Immature natural killer cell (primary cell): ENCODE data around the gene CREB3L4. TPM values are rescaled to one million over a fixed set of nuclear protein-coding genes. Genes with fewer than 3 reads are reported as not detected.
"Not testable (repeated sequence)": the region's sequence is repeated elsewhere in the genome, so short reads cannot be mapped to it uniquely, and the experiment has no call there.

Experiments used
- DNase-seq, 3 donors: peaks; one replicate each; pipeline ENCODE4 v3.0.0; 2022; ENCODE audit warnings: mixed read lengths in 1 of 3
- H3K27ac Mint-ChIP-seq, 6 donors: one replicate each; pipeline ENCODE4 v1.8.0; 2020; ENCODE audit warnings: mixed read lengths in 6 of 6, mild to moderate bottlenecking in 5 of 6, inconsistent platforms in 4 of 6, moderate library complexity in 3 of 6
- H3K27me3 Mint-ChIP-seq, 3 donors: one replicate each; pipeline ENCODE4 v1.8.0; 2020 to 2021; ENCODE audit warnings: low read depth in 3 of 3, mild to moderate bottlenecking in 3 of 3, mixed read lengths in 3 of 3, moderate library complexity in 3 of 3, inconsistent platforms in 1 of 3
- H3K36me3 Mint-ChIP-seq, 3 donors: one replicate each; pipeline ENCODE4 v1.8.0; 2020; ENCODE audit warnings: mixed read lengths in 3 of 3, inconsistent platforms in 2 of 3, mild to moderate bottlenecking in 2 of 3
- H3K4me1 Mint-ChIP-seq, 2 donors: one replicate each; pipeline ENCODE4 v1.8.0; 2020; ENCODE audit warnings: inconsistent platforms in 2 of 2, mild to moderate bottlenecking in 2 of 2, mixed read lengths in 2 of 2, moderate library complexity in 1 of 2
- H3K4me3 Mint-ChIP-seq, 5 donors: one replicate each; pipeline ENCODE4 v1.8.0; 2020; ENCODE audit warnings: mild to moderate bottlenecking in 5 of 5, mixed read lengths in 5 of 5, inconsistent platforms in 3 of 5, moderate library complexity in 3 of 5
- H3K9me3 Mint-ChIP-seq, 6 donors: one replicate each; pipeline ENCODE4 v1.8.0; 2020; ENCODE audit warnings: mild to moderate bottlenecking in 6 of 6, mixed read lengths in 6 of 6, inconsistent platforms in 4 of 6, moderate library complexity in 3 of 6
- polyA plus RNA-seq, 3 donors: library from polyadenylated mRNA; unstranded; fragments of 300-500 nt; fragmentation: Illumina TruSeq; gene quantifications; one replicate each; pipeline ENCODE4 v1.2.3, GENCODE V29; 2021

Gene CREB3L4
- polyA plus RNA-seq, 3 donors from 2014 or later: 10.0 to 17.6 (median 15.2) TPM

DNA sequence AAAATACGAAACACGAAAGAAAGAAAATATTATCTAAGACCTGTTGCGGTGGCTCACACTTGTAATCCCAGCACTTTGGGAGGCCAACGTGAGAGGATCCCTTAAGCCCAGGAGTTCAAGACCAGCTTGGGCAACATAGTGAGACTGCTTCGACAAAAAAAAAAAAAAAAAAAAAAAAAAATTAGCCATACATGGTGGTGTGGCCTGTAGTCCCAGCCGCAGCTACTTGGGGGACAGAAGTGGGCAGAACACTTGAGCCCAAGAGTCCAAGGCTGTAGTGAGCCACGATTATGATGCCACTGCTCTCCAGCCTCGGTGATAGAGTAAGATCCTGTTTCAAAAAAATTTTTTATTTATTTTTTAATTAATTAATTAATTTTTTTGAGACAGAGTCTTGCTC lies 19.9 kb downstream of the CREB3L4 start:
- Mint-ChIP-seq H3K4me1 (peaks cover 36 to 42% of the 10 kb centered on the region in 2 donors), H3K4me3 (no peak overlapping the region), H3K9me3 (no peaks in the 10 kb centered on the region), H3K27ac (peak overlapping the region in 3 of 6 donors; percentile 26 to 86 (median 75)), H3K27me3 (peaks cover 16 to 22% (median 19%) of the 10 kb centered on the region in 3 donors), H3K36me3 (peaks cover 11 to 14% (median 14%) of the 10 kb centered on the region in 3 donors)
- no peak for DNase-seq

- Mint-ChIP-seq H3K4me3 (peak within 1 kb of the TSS; percentile 95 to 99 (median 98)), H3K9me3 (no peaks in the 10 kb centered on the region), H3K27ac (peak within 1 kb of the TSS; percentile 98 to 100 (median 99)), H3K27me3 (peaks cover 9 to 21% (median 11%) of the 10 kb centered on the region in 3 donors), H3K4me1 (peaks cover 40 to 58% of the 10 kb centered on the region in 2 donors), H3K36me3 (peaks cover 18 to 25% (median 24%) of the 10 kb centered on the region in 3 donors)
- peak; percentile 91 to 95 (median 94) for DNase-seq
Observed at GRCh38 chr1:153990468-153991150, 22.9 kb downstream of the CREB3L4 start, which contains the start of gene RPS27. RPS27 (plus strand) TSS chr1:153990762; CDS start chr1:153990797, 35 bp downstream.

DNA sequence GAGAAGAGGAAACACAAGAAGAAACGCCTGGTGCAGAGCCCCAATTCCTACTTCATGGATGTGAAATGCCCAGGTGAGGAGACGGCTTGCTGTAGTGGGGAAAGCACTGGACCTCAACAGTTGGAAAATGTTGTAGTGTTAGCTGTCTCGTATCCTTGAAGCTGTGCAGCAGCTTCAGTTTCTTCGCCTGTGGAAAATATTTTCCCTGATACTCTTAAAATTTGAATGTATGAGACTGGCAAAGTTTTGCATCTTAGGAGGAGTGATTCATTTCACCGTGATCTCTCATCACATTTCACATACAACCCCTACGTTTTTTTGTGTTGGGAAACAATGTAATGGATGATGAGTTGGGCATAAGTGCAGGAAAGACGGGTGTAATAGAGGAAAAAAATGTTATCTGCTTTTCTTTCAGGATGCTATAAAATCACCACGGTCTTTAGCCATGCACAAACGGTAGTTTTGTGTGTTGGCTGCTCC lies 23.5 kb downstream of the CREB3L4 start:
- H3K27me3 Mint-ChIP-seq: peaks cover 7 to 21% (median 7%) of the 10 kb centered on the region in 3 donors
- DNase-seq: no peak
- H3K27ac Mint-ChIP-seq: peak overlapping the region; percentile 98 to 100 (median 99)
- H3K4me3 Mint-ChIP-seq: peak overlapping the region; percentile 95 to 99 (median 98)
- H3K9me3 Mint-ChIP-seq: no peaks in the 10 kb centered on the region
- H3K36me3 Mint-ChIP-seq: peaks cover 20 to 27% (median 25%) of the 10 kb centered on the region in 3 donors
- H3K4me1 Mint-ChIP-seq: peaks cover 38 to 55% of the 10 kb centered on the region in 2 donors

GRCh38 chr1:153991806-153992205 lies 24.1 kb downstream of the CREB3L4 start:
- Mint-ChIP-seq H3K36me3 (peaks cover 20 to 27% (median 25%) of the 10 kb centered on the region in 3 donors), H3K9me3 (no peaks in the 10 kb centered on the region), H3K27ac (peak overlapping the region; percentile 98 to 100 (median 99)), H3K27me3 (peaks cover 7 to 18% (median 7%) of the 10 kb centered on the region in 3 donors), H3K4me3 (peak overlapping the region; percentile 95 to 99 (median 98)), H3K4me1 (peaks cover 33 to 48% of the 10 kb centered on the region in 2 donors)
- DNase-seq: no peak

- DNase-seq: no peak
- Mint-ChIP-seq H3K9me3 (no peaks in the 10 kb centered on the region), H3K4me1 (peaks cover 25 to 42% of the 10 kb centered on the region in 2 donors), H3K4me3 (no peak overlapping the region), H3K27me3 (peaks cover 7 to 15% (median 11%) of the 10 kb centered on the region in 3 donors), H3K36me3 (peaks cover 20 to 27% (median 25%) of the 10 kb centered on the region in 3 donors), H3K27ac (peak overlapping the region in 4 of 6 donors; percentile 40 to 76 (median 70))
Observed at GRCh38 chr1:153995202-153995601, 27.5 kb downstream of the CREB3L4 start.

DNA sequence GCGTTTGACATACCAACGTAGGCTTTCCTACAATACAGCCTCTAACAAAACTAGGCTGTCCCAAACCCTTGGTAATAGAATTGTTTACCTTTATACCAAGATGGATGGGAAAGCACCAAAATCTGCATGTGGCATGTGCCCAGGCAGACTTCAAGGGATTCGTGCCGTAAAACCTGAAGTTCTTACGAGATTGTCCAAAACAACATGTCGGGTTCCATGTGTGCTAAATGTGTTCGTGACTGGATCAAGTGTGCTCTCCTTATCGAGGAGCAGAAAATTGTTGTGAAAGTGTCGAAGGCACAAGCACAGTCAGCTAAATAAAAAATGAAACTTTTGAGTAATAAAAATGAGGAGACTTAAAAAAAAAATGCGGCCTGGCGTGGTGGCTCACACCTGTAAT lies 27.9 kb downstream of the CREB3L4 start:
- peaks cover 21 to 38% of the 10 kb centered on the region in 2 donors for H3K4me1 Mint-ChIP-seq
- no peaks in the 10 kb centered on the region for H3K9me3 Mint-ChIP-seq
- peak overlapping the region in 5 of 6 donors; percentile 40 to 76 (median 70) for H3K27ac Mint-ChIP-seq
- peaks cover 3 to 11% (median 8%) of the 10 kb centered on the region in 3 donors for H3K27me3 Mint-ChIP-seq
- peaks cover 20 to 27% (median 21%) of the 10 kb centered on the region in 3 donors for H3K36me3 Mint-ChIP-seq
- no peak overlapping the region for H3K4me3 Mint-ChIP-seq
- DNase-seq: no peak

- H3K27ac Mint-ChIP-seq, H3K4me3 Mint-ChIP-seq, DNase-seq, H3K27me3 Mint-ChIP-seq, H3K9me3 Mint-ChIP-seq: not testable (repeated sequence)
- Mint-ChIP-seq H3K36me3 (peaks cover 12 to 17% (median 13%) of the 10 kb centered on the region in 3 donors), H3K4me1 (peaks cover 10 to 25% of the 10 kb centered on the region in 2 donors)
Observed at GRCh38 chr1:153996882-153997281, 29.2 kb downstream of the CREB3L4 start.

DNA sequence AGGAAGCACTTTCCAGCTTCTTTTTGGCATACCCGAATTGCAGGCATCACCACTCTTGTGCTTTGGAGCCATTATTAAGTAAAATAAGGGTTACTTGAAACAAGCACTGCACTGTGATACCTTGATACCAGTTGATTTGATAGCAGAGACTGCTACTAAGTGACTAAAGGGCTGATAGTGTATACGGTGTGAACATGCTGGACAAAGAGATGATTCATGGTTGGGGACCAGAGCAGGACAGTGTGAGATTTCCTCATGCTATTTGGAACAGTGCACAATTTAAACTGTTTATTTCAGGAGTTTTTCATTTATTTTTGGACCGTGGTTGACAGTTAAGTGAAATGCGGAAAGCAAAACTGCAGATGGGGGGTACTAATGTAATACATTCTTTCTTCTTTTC lies 32.7 kb downstream of the CREB3L4 start:
- Mint-ChIP-seq H3K27ac (no peak overlapping the region), H3K4me1 (peaks cover 0 to 4% of the 10 kb centered on the region in 2 donors), H3K27me3 (peaks cover 0 to 4% (median 0%) of the 10 kb centered on the region in 3 donors), H3K9me3 (no peaks in the 10 kb centered on the region), H3K36me3 (peaks cover under 1 to 5% (median 4%) of the 10 kb centered on the region in 3 donors), H3K4me3 (no peak overlapping the region)
- no peak for DNase-seq

GRCh38 chr1:154006136-154006535 lies 38.4 kb downstream of the CREB3L4 start:
- no peak for DNase-seq
- no peaks in the 10 kb centered on the region for H3K27me3 Mint-ChIP-seq
- no peak overlapping the region for H3K27ac Mint-ChIP-seq
- no peaks in the 10 kb centered on the region for H3K4me1 Mint-ChIP-seq
- no peak overlapping the region for H3K4me3 Mint-ChIP-seq
- H3K36me3 Mint-ChIP-seq: no peaks in the 10 kb centered on the region
- no peaks in the 10 kb centered on the region for H3K9me3 Mint-ChIP-seq

- DNase-seq: no peak
- no peak overlapping the region for H3K27ac Mint-ChIP-seq
- H3K4me1 Mint-ChIP-seq: no peaks in the 10 kb centered on the region
- no peak overlapping the region for H3K4me3 Mint-ChIP-seq
- H3K27me3 Mint-ChIP-seq: no peaks in the 10 kb centered on the region
- no peaks in the 10 kb centered on the region for H3K9me3 Mint-ChIP-seq
- peaks cover 0 to 5% (median 0%) of the 10 kb centered on the region in 3 donors for H3K36me3 Mint-ChIP-seq
Observed at GRCh38 chr1:154012129-154012528, 44.4 kb downstream of the CREB3L4 start.

- H3K4me1 Mint-ChIP-seq: not testable (repeated sequence)
Observed at GRCh38 chr1:154012543-154012942, 44.8 kb downstream of the CREB3L4 start.

GRCh38 chr1:154014154-154014907 lies 46.6 kb downstream of the CREB3L4 start:
- Mint-ChIP-seq H3K4me1 (no peaks in the 10 kb centered on the region), H3K36me3 (peaks cover 0 to 11% (median 0%) of the 10 kb centered on the region in 3 donors), H3K27me3 (no peaks in the 10 kb centered on the region), H3K9me3 (no peaks in the 10 kb centered on the region), H3K27ac (peak overlapping the region in 1 of 6 donors; percentile 2), H3K4me3 (no peak overlapping the region)
- no peak for DNase-seq

More at GRCh38 chr1:154012543-154012942, 44.8 kb downstream of the CREB3L4 start:
- not testable (repeated sequence) for H3K27ac Mint-ChIP-seq, H3K9me3 Mint-ChIP-seq, H3K27me3 Mint-ChIP-seq, H3K36me3 Mint-ChIP-seq, DNase-seq, H3K4me3 Mint-ChIP-seq

- Mint-ChIP-seq H3K36me3 (peaks cover 0 to 6% (median 0%) of the 10 kb centered on the region in 3 donors), H3K9me3 (no peaks in the 10 kb centered on the region), H3K4me1 (no peaks in the 10 kb centered on the region), H3K4me3 (no peak overlapping the region), H3K27ac (no peak overlapping the region), H3K27me3 (no peaks in the 10 kb centered on the region)
- DNase-seq: no peak
Observed at GRCh38 chr1:154019269-154019668, 51.6 kb downstream of the CREB3L4 start.
